Stimulated activated CD8-positive, alpha-beta memory T cell treated with anti-CD3 and anti-CD28 coated beads, Interleukin-12 subunit alpha, Interleukin-12 subunit beta, amount 100 ng/mL, for 24 hours (primary cell): ENCODE results near the gene ZMAT5.

ENCODE experiments used
- DNase-seq: peaks from one replicate; pipeline ENCODE4 v3.0.0-alpha.2; 2020; ENCODE audit errors: extremely low read depth

ZMAT5 gene

DNA sequence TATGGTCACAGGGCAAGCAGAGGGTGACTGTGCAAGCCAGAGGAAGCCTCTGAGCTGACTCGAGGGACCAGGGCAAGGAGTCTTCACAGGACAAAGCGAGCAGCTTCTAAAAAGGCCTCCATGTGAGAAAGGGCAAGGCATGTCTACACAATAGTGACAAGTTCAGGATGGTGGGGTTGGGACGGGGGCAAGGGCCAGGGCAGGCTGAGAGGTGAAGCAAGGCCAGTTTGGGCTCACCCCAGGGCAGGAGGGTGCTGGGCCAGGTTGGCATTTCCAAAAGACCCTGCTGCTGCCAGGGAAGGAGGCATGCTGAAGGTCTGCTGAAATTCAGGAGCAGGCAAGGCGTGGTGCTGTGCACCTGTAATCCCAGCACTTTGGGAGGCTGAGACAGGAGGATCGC lies 59.3 kb downstream of the ZMAT5 start:
- DNase-seq, result no peak

DNA sequence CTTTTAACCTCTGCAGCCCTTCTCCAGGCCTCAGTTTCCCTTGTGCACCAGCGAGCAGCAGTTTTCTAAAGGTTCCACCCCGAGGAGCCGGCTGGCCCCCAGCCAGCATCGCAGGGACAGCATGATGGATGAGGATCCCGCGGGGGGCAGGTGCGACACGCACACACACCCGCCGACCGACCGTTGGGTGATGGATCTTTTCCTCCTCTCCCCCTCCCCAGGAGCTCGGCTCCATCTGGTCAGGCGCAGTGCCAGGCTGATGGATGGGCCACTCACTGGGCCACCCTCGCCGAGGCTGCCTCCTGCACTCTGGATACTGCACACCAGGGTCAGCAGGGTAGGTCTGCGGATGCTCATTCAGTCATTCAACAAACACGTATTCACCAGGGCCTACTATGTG lies 59.8 kb downstream of the ZMAT5 start:
- no peak for DNase-seq

GRCh38 chr22:29706486-29706885 lies 60.3 kb downstream of the ZMAT5 start:
- no peak for DNase-seq

DNA sequence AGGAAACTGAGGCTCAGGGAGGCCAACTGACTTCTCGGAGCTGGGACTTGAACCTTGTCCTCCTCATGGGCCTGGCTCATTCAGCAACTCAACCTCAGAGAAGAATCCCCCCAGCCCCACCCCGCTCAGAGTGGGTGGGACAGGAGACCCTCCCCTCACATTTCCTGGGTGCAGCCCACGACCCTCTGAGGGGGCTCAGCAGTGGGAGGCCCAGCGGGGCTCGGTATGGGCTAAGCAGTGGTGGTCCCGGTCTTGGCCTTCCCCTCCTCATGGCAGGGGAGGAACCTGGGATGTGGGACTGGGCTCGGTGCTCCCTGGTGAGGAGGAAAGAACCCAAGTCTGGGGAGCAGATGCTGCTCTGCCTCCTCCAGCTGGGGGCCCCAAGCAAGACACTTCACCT lies 61.2 kb downstream of the ZMAT5 start:
- no peak for DNase-seq

DNA sequence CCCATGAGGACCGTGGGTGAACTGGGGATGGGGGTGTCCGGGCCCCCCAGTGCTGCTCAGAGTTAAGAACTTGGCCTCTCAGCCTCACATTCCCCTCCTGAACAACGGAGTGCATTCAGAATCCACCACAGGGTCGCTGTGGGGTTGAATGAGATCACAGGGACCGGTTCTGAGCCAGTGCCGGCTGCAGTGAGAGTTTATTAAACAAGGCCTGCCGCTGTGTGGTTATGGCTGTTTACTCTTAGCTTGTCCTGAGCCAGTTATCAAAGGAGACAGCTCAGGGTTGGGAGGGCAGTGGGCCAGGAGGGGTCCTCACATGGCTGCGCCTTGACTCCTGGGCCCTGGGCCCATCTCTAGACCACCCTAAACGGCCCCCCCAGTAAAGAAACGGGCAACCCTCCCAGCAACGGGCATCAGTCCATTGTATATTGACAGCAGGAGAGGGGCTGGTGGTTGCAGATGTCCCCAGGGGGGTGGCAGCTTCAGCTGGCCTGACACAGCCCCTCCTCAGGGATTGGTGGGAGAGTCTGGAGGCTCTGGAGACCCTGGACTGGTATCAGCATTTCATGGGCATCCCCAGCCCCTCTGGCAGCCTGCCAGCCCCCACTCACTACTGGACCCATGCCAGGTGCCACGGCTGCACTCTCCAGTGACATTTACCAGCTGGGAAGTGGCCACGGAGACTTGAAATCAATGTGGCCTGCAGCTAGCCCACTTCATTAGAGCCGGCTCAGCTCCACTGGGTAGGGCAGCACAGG lies 62.1 kb downstream of the ZMAT5 start:
- DNase-seq, result no peak

GRCh38 chr22:29703569-29704195 lies 63.1 kb downstream of the ZMAT5 start:
- DNase-seq, result no peak

DNA sequence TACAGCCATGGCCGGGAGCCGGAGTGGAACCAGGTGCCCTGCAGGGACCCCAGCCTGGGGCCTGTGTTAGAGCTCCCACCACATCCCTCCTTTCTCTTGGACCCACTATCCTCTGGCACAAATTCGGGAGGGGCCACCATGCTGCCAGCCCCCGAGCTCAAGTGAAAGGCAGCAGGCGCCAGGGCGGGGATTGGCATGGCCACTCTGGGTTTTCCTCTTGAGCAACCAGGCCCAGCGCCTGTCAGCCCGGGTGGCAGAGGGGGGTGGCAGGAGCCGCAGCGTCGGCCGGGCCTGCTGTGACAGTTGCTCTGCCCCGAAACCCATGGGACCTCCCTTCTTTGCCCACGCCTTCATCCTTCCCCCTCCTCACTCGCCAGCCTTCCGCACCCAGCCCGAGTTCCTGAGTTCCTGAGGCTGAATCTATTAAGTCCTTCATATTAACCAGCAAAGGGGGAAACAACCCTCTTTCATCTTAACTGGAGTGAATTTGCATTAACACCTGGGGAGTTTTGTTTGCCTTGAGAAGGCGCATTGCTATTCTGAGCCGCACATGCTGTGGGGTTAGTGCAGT lies 63.8 kb downstream of the ZMAT5 start:
- no peak for DNase-seq

DNA sequence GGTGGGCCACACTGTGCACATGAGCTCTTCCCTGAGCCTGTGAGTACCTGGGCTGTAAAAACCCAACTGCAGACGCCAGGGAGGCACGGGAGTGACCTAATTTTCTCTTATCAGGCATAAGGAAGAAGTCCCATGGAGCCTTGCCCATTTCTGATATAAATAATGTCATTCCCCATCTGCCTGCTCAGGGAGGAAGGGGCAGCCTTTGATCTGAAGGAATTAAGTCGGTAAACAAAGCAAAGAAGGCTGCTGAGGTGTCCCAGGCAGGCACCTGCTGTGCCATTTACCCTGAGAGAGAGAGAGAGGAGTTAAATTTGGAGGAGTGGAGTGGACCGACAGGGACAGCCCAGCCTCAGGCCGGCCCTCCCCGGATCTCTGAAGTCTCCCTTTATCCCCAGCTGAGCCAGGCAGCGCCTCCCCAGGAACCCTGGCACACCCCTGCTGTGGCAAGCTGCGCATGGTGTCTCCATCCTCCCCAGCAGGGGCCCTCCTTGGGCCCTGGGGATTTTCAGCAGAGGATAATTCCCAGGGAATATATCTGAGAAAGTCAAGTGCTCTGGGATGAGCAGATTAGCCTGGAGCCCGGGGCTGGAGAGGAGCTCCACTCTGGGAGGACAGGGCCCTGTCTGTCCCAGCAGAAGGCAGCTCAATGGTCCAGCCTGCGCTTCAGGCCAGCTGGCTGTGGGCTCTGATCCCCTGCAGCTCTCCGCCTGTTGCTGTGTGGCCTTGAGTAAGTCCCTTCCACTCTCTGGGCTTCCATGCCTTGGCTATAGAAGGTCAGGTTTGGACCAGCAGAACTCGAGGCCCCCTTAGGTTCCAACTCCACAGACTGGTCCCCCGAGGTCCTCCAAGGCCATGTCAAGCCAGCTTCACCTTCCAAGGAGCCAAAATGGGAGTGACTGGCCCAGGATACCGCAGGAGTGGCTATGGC lies 64.5 kb downstream of the ZMAT5 start:
- DNase-seq, result no peak

GRCh38 chr22:29701155-29701999 lies 65.4 kb downstream of the ZMAT5 start:
- DNase-seq, result no peak

GRCh38 chr22:29700900-29701154 lies 66.0 kb downstream of the ZMAT5 start:
- DNase-seq, result no peak

DNA sequence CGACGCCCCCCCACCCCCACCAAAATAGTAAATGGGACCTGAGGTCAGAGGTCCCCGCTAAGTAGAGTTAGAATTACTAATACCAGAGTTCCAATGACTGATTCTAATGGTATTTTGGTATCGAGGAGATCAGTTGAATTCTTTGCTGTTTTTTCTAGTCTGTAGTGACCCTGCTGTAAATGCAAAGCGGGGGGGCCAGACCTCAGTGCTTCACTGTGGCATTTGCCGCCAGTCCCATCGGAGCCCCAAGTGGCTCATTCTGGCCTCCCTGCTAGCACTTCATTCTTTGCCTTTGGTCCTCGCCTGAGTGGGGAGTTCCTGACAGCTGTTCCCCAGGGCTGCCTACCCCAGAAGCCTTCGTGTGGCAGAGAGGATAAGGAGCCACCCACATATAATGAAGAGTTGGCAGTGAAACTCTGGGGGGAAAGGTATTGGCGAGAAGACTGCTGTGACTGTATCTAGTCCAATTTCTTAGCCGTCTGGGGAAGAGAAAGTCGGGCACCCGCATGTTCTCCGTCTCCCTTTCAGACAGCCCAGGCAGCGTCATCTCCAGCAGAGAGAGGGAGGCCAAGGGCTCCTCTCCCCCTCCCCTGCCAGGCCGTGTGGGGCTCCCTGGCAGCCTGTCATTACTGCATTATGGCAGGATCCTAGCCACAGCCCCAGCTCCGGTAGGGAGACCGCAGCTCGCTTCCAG lies 66.5 kb downstream of the ZMAT5 start:
- DNase-seq, result no peak

GRCh38 chr22:29697853-29698598 lies 68.8 kb downstream of the ZMAT5 start:
- no peak for DNase-seq

DNA sequence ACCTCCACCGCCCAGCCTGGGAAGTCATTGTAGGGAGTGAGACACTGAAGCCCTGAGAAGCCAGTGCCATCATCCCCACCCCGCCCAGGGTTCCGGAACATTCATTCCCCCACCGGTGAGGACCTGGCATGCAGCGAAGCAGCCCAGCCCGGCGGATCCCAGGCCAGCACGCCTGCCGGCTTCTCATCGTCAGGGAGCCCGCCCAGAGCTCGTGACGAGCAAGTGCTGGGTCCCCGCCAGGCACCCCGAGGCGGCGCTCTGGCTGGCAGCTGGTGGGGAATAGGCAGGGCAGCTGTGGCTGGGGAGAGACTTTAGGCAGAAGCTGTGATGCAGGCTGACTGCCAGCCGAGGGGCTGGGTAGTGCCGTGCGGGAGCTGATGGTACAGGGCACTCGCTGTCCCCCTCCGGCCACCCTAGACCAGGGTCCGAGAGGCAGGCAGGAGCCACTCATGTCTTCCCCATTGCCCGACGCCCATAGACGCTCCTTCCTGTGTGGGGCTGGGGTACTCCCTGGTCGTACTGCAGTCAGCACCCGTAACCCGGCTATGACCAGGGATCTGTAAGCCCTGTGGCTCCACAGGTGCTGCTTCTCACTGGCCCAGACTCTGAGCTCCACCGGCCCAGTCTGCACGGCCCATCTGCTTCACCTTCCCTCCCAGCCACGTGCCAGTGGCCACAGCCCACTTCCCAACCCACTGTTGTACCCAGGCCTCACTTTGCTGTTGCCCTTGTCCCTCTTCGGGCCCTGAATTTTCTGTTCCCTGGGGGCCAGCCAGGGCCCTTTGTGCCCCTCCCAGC lies 71.5 kb downstream of the ZMAT5 start:
- no peak for DNase-seq

DNA sequence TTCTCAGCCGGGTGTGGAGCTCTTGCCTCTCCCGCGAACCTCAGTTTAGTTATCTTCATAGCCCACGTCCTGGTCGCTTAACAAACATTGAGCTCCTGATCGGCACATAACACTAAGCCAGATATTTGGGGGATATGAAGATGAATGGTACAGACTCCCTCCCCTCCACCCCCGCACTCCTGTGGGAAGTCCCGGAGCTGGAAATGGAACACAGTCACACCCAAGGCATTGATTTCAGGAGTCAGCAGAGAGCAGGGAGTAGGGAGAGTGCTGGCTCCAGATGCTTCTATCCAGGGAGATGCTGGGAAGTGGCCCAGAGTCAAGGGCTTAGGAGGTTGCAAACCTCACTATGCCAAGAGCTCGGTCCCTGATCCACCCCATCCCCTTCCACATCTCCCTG lies 73.1 kb downstream of the ZMAT5 start:
- DNase-seq, result no peak

DNA sequence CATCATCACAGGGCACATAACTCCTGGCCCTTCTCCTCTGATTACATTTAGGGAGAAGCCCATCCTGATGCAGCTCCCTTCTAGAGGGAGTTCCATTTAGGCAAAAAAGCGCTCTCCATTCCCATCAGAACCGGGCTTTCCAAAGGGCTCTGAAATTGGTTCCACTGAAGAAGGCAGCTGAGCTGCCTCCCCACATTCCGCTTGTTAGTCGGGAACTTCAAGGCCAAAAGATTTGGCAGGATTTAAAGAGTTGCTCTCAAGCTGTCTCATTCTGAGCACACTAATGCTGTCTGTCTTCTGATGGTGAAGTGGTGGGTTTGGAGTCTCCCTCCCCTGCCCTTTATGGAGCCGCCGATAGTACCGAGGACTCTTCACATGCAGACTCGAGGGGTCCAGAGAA lies 73.6 kb downstream of the ZMAT5 start:
- DNase-seq, result no peak

- DNase-seq, result no peak
Measured at GRCh38 chr22:29692327-29692640, 74.5 kb downstream of the ZMAT5 start.

GRCh38 chr22:29691636-29692326 lies 75.0 kb downstream of the ZMAT5 start:
- no peak for DNase-seq

DNA sequence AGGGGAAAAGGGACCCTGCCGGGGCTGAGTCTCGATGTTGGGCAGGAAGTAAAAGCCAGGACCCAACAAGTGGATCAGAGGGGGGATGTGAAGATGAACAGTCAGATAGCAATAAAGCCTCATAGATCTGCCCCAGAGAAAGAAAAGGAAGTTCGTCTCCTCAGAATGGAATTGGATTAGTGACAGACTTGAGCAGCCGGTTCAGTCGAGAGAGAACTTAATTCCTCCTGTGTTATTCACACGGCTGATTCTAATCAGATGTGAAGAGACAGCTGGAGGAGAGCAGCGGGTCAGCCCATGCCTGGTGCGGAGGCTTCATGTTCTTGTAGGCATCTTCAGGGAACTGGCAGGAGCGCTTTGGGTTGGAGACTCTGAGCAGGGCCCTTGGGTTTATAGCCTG lies 76.3 kb downstream of the ZMAT5 start:
- DNase-seq, result no peak

- DNase-seq, result no peak
Measured at GRCh38 chr22:29689880-29690213, 77.0 kb downstream of the ZMAT5 start.
